ENCODE results near the gene GABRB1.

The GABRB1 gene

GRCh38 chr4:47187608-47188007 lies 156.2 kb downstream of the GABRB1 start:
- H3K9ac ChIP-seq (ENCODE audit: low read depth, low read length), result no peak overlapping the region
- H3K36me3 ChIP-seq (ENCODE audit: insufficient read depth, low read length), result no peaks in the 10 kb centered on the region
- no peaks in the 10 kb centered on the region for H3K9me3 ChIP-seq (ENCODE audit: control insufficient read depth, insufficient read depth, low read length)
- no peaks in the 10 kb centered on the region for H3K4me1 ChIP-seq (ENCODE audit: insufficient read depth, low read length)

GRCh38 chr4:47193179-47193578 lies 161.8 kb downstream of the GABRB1 start:
- Histone ChIP-seq H3K36me3 (ENCODE audit: insufficient read depth, low read length) (no peaks in the 10 kb centered on the region), H3K4me1 (ENCODE audit: insufficient read depth, low read length) (no peaks in the 10 kb centered on the region), H3K9ac (ENCODE audit: low read depth, low read length) (no peak overlapping the region), H3K9me3 (ENCODE audit: control insufficient read depth, insufficient read depth, low read length) (no peaks in the 10 kb centered on the region)

GRCh38 chr4:47194036-47194737 lies 162.8 kb downstream of the GABRB1 start:
- Histone ChIP-seq H3K36me3 (ENCODE audit: insufficient read depth, low read length) (no peaks in the 10 kb centered on the region), H3K4me1 (ENCODE audit: insufficient read depth, low read length) (no peaks in the 10 kb centered on the region), H3K9ac (ENCODE audit: low read depth, low read length) (no peak overlapping the region), H3K9me3 (ENCODE audit: control insufficient read depth, insufficient read depth, low read length) (no peaks in the 10 kb centered on the region)

- no peaks in the 10 kb centered on the region for H3K4me1 ChIP-seq (ENCODE audit: insufficient read depth, low read length)
- no peaks in the 10 kb centered on the region for H3K36me3 ChIP-seq (ENCODE audit: insufficient read depth, low read length)
- H3K9me3 ChIP-seq (ENCODE audit: control insufficient read depth, insufficient read depth, low read length), result no peaks in the 10 kb centered on the region
- H3K9ac ChIP-seq (ENCODE audit: low read depth, low read length), result no peak overlapping the region
Observed at GRCh38 chr4:47195706-47196105, 164.3 kb downstream of the GABRB1 start.

- no peaks in the 10 kb centered on the region for H3K9me3 ChIP-seq (ENCODE audit: control insufficient read depth, insufficient read depth, low read length)
- no peaks in the 10 kb centered on the region for H3K36me3 ChIP-seq (ENCODE audit: insufficient read depth, low read length)
- no peak overlapping the region for H3K9ac ChIP-seq (ENCODE audit: low read depth, low read length)
- no peaks in the 10 kb centered on the region for H3K4me1 ChIP-seq (ENCODE audit: insufficient read depth, low read length)
Observed at GRCh38 chr4:47198791-47199190, 167.4 kb downstream of the GABRB1 start.

GRCh38 chr4:47203593-47203992 lies 172.2 kb downstream of the GABRB1 start:
- Histone ChIP-seq H3K4me1 (ENCODE audit: insufficient read depth, low read length) (peaks cover 3% of the 10 kb centered on the region; the same call in 1 of the 2 replicates), H3K36me3 (ENCODE audit: insufficient read depth, low read length) (no peaks in the 10 kb centered on the region), H3K9me3 (ENCODE audit: control insufficient read depth, insufficient read depth, low read length) (no peaks in the 10 kb centered on the region), H3K9ac (ENCODE audit: low read depth, low read length) (no peak overlapping the region)

- H3K36me3 ChIP-seq (ENCODE audit: insufficient read depth, low read length), result no peaks in the 10 kb centered on the region
- H3K9me3 ChIP-seq (ENCODE audit: control insufficient read depth, insufficient read depth, low read length), result no peaks in the 10 kb centered on the region
- peaks cover 3% of the 10 kb centered on the region; the same call in 1 of the 2 replicates for H3K4me1 ChIP-seq (ENCODE audit: insufficient read depth, low read length)
- H3K9ac ChIP-seq (ENCODE audit: low read depth, low read length), result no peak overlapping the region
Observed at GRCh38 chr4:47207555-47207954, 176.2 kb downstream of the GABRB1 start.

GRCh38 chr4:47209833-47210232 lies 178.5 kb downstream of the GABRB1 start:
- H3K36me3 ChIP-seq (ENCODE audit: insufficient read depth, low read length), result no peaks in the 10 kb centered on the region
- peaks cover 3% of the 10 kb centered on the region; the same call in 1 of the 2 replicates for H3K4me1 ChIP-seq (ENCODE audit: insufficient read depth, low read length)
- H3K9ac ChIP-seq (ENCODE audit: low read depth, low read length), result no peak overlapping the region
- no peaks in the 10 kb centered on the region for H3K9me3 ChIP-seq (ENCODE audit: control insufficient read depth, insufficient read depth, low read length)

GRCh38 chr4:47210828-47211227 lies 179.5 kb downstream of the GABRB1 start:
- H3K36me3 ChIP-seq (ENCODE audit: insufficient read depth, low read length), result no peaks in the 10 kb centered on the region
- H3K4me1 ChIP-seq (ENCODE audit: insufficient read depth, low read length), result peaks cover 3% of the 10 kb centered on the region; the same call in 1 of the 2 replicates
- no peak overlapping the region for H3K9ac ChIP-seq (ENCODE audit: low read depth, low read length)
- H3K9me3 ChIP-seq (ENCODE audit: control insufficient read depth, insufficient read depth, low read length), result no peaks in the 10 kb centered on the region

- Histone ChIP-seq H3K9me3 (ENCODE audit: control insufficient read depth, insufficient read depth, low read length) (no peaks in the 10 kb centered on the region), H3K9ac (ENCODE audit: low read depth, low read length) (no peak overlapping the region), H3K36me3 (ENCODE audit: insufficient read depth, low read length) (no peaks in the 10 kb centered on the region), H3K4me1 (ENCODE audit: insufficient read depth, low read length) (no peaks in the 10 kb centered on the region)
Observed at GRCh38 chr4:47213106-47213505, 181.7 kb downstream of the GABRB1 start.

GRCh38 chr4:47213539-47213938 lies 182.2 kb downstream of the GABRB1 start:
- no peaks in the 10 kb centered on the region for H3K9me3 ChIP-seq (ENCODE audit: control insufficient read depth, insufficient read depth, low read length)
- no peak overlapping the region for H3K9ac ChIP-seq (ENCODE audit: low read depth, low read length)
- no peaks in the 10 kb centered on the region for H3K36me3 ChIP-seq (ENCODE audit: insufficient read depth, low read length)
- H3K4me1 ChIP-seq (ENCODE audit: insufficient read depth, low read length), result no peaks in the 10 kb centered on the region

- Histone ChIP-seq H3K36me3 (ENCODE audit: insufficient read depth, low read length) (no peaks in the 10 kb centered on the region), H3K9me3 (ENCODE audit: control insufficient read depth, insufficient read depth, low read length) (no peaks in the 10 kb centered on the region), H3K9ac (ENCODE audit: low read depth, low read length) (no peak overlapping the region), H3K4me1 (ENCODE audit: insufficient read depth, low read length) (no peaks in the 10 kb centered on the region)
Observed at GRCh38 chr4:47213971-47214370, 182.6 kb downstream of the GABRB1 start.

- no peaks in the 10 kb centered on the region for H3K9me3 ChIP-seq (ENCODE audit: control insufficient read depth, insufficient read depth, low read length)
- H3K36me3 ChIP-seq (ENCODE audit: insufficient read depth, low read length), result no peaks in the 10 kb centered on the region
- H3K9ac ChIP-seq (ENCODE audit: low read depth, low read length), result no peak overlapping the region
- H3K4me1 ChIP-seq (ENCODE audit: insufficient read depth, low read length), result no peaks in the 10 kb centered on the region
Observed at GRCh38 chr4:47215759-47216158, 184.4 kb downstream of the GABRB1 start.

- H3K9ac ChIP-seq (ENCODE audit: low read depth, low read length), result no peak overlapping the region
- no peaks in the 10 kb centered on the region for H3K9me3 ChIP-seq (ENCODE audit: control insufficient read depth, insufficient read depth, low read length)
- no peaks in the 10 kb centered on the region for H3K36me3 ChIP-seq (ENCODE audit: insufficient read depth, low read length)
- H3K4me1 ChIP-seq (ENCODE audit: insufficient read depth, low read length), result no peaks in the 10 kb centered on the region
Observed at GRCh38 chr4:47217291-47217690, 185.9 kb downstream of the GABRB1 start.

GRCh38 chr4:47217884-47218283 lies 186.5 kb downstream of the GABRB1 start:
- Histone ChIP-seq H3K36me3 (ENCODE audit: insufficient read depth, low read length) (no peaks in the 10 kb centered on the region), H3K9ac (ENCODE audit: low read depth, low read length) (no peak overlapping the region), H3K9me3 (ENCODE audit: control insufficient read depth, insufficient read depth, low read length) (no peaks in the 10 kb centered on the region), H3K4me1 (ENCODE audit: insufficient read depth, low read length) (no peaks in the 10 kb centered on the region)

Data from ES-I3 (cell line).